ENCODE data around the gene PKP3. TPM values are rescaled to one million over a fixed set of nuclear protein-coding genes. Genes with fewer than 3 reads are reported as not detected.
"Not testable (repeated sequence)": the region's sequence is repeated elsewhere in the genome, so short reads cannot be mapped to it uniquely, and the experiment has no call there.

PKP3 gene
- total RNA-seq, 2 experiments from 2014 or later, result not detected

DNA sequence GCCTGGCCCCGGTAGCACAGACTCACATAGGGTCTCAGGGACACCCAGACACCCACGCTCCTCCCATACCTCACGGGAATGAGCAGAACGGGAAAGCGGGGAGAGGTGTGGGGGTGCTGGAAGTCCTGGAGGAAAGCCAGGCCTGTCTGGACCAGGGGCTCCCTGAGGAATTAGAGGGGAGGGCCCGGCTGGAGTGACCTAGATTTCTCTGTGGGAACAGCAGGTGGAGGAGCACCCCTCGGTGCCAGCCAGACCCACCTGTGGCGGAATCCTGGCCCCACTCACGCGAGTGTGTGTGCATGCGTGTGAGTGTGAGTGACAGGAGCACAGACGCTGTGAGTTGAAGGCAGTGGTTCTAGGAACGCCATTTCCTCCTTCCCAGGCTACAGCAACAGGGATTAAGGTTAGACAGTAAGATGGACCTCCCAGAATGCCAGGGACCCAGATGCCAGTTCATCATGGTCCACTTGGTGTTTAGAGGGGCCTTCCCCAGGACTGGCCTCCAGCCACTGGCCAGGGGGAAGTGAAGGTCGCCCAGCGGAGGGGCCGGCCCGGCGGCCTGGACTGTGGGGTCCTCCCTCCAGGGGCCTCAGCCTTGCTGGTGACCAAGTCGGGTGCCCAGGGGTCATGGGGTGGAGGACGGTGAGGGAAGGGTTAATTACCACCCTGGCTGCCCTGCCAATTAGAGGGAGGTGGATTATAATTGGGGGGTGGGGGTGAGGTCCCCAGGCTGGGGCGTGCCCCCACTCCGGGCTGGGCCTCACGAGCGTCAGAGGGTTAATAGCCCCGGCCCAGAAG is 1.0 kb downstream of the PKP3 start:
- Mint-ChIP-seq H3K36me3 (peaks cover 3% of the 10 kb centered on the region), H3K27me3 (no peaks in the 10 kb centered on the region), H3K27ac (no peak overlapping the region), H3K4me1 (no peaks in the 10 kb centered on the region), H3K4me3 (no peak overlapping the region), H3K9me3 (no peaks in the 10 kb centered on the region)
- DNase-seq, result no peak

DNA sequence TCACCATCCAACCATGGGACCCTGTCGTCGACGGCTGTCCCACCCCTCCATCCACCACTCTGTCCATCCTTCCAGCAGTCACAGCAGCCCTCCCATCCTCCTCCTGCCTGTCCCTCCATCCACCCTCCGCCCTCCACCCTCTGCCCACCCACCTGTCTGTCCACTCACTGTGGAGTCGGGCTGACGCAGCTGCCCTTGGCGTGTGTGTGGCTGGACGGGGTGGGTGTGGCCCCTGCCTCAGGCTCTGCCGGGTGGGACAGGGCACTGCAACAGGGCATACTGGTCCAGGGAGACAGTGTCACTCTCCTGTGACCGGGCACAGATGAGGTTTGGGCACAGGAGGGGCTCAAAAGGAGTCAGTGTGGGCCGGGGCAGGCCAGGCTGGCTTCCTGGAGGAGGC is 1.9 kb downstream of the PKP3 start:
- Mint-ChIP-seq H3K9me3 (no peaks in the 10 kb centered on the region), H3K4me1 (no peaks in the 10 kb centered on the region), H3K27me3 (no peaks in the 10 kb centered on the region), H3K27ac (no peak overlapping the region), H3K36me3 (peaks cover 3% of the 10 kb centered on the region), H3K4me3 (no peak overlapping the region)
- no peak for DNase-seq

DNA sequence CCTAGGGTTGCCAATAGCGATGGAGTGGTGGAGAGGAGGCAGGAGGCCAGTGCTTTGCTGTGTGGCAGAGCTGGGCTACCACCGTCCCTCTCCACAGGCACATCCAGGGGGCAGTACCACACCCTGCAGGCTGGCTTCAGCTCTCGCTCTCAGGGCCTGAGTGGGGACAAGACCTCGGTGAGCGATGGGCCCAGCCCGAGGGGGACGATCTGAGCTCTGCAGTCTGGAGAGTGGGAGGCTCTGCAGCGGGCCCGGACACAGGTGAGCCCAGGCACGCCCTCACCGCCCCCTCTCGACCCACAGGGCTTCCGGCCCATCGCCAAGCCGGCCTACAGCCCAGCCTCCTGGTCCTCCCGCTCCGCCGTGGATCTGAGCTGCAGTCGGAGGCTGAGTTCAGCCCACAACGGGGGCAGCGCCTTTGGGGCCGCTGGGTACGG is 2.5 kb downstream of the PKP3 start:
- Mint-ChIP-seq H3K4me1 (no peaks in the 10 kb centered on the region), H3K27me3 (no peaks in the 10 kb centered on the region), H3K27ac (no peak overlapping the region), H3K36me3 (peaks cover 3% of the 10 kb centered on the region), H3K9me3 (no peaks in the 10 kb centered on the region), H3K4me3 (no peak overlapping the region)
- DNase-seq, result no peak

DNA sequence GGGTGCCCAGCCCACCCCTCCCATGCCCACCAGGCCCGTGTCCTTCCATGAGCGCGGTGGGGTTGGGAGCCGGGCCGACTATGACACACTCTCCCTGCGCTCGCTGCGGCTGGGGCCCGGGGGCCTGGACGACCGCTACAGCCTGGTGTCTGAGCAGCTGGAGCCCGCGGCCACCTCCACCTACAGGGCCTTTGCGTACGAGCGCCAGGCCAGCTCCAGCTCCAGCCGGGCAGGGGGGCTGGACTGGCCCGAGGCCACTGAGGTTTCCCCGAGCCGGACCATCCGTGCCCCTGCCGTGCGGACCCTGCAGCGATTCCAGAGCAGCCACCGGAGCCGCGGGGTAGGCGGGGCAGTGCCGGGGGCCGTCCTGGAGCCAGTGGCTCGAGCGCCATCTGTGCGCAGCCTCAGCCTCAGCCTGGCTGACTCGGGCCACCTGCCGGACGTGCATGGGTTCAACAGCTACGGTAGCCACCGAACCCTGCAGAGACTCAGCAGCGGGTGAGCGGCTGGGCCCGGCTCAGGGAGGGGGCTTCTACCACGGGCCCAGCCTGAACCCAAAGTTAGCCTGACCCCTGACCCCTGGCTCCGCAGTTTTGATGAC is 3.0 kb downstream of the PKP3 start:
- H3K9me3 Mint-ChIP-seq, result no peaks in the 10 kb centered on the region
- H3K27me3 Mint-ChIP-seq, result no peaks in the 10 kb centered on the region
- H3K27ac Mint-ChIP-seq, result no peak overlapping the region
- peak; percentile 69 for DNase-seq
- H3K4me3 Mint-ChIP-seq, result no peak overlapping the region
- H3K4me1 Mint-ChIP-seq, result no peaks in the 10 kb centered on the region
- peaks cover 3% of the 10 kb centered on the region for H3K36me3 Mint-ChIP-seq

DNA sequence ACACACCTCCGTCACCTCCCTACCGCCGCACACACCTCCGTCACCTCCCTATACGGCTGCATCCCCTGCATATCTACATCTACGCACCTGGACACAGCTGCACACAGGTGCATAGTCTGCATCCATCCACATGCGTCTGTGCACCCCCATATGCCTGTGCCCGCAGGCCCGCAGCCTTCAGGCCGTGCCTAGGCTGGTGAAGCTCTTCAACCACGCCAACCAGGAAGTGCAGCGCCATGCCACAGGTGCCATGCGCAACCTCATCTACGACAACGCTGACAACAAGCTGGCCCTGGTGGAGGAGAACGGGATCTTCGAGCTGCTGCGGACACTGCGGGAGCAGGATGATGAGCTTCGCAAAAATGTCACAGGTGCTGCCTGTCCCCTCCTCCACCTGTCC is 4.8 kb downstream of the PKP3 start:
- Mint-ChIP-seq H3K27me3 (no peaks in the 10 kb centered on the region), H3K4me3 (no peak overlapping the region), H3K9me3 (no peaks in the 10 kb centered on the region), H3K4me1 (no peaks in the 10 kb centered on the region), H3K27ac (no peak overlapping the region), H3K36me3 (peaks cover 3% of the 10 kb centered on the region)
- DNase-seq, result no peak

DNA sequence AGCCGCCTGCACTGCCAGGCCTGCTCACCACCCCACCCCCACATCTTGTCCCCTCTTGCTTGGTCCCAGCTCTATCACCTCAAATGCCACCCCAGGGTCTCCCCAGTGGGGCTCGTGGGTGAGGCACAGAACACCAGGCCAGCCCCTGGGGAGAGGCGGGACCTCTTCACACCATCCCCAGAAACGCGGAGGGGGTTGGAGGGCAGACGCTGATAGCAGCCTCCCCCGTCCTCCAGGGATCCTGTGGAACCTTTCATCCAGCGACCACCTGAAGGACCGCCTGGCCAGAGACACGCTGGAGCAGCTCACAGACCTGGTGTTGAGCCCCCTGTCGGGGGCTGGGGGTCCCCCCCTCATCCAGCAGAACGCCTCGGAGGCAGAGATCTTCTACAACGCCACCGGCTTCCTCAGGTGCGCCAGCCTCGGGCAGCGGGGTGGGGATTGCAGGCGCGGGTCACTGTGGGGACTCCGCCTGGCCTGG is 5.8 kb downstream of the PKP3 start:
- H3K36me3 Mint-ChIP-seq, result peaks cover 3% of the 10 kb centered on the region

DNA sequence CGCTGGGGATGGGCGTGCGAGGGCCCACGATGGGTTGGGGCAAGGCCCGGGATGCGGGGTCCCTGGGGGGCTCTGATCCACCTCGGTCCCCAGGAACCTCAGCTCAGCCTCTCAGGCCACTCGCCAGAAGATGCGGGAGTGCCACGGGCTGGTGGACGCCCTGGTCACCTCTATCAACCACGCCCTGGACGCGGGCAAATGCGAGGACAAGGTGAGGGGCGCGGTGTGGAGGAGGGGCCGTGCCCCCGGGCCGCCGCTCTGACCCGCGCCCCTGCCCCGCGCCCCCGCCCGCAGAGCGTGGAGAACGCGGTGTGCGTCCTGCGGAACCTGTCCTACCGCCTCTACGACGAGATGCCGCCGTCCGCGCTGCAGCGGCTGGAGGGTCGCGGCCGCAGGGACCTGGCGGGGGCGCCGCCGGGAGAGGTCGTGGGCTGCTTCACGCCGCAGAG is 6.3 kb downstream of the PKP3 start:
- no peak for DNase-seq

More for the DNA sequence above, 5.8 kb downstream of the PKP3 start:
- no peak overlapping the region for H3K4me3 Mint-ChIP-seq
- DNase-seq, result no peak
- H3K27ac Mint-ChIP-seq, result no peak overlapping the region
- no peaks in the 10 kb centered on the region for H3K27me3 Mint-ChIP-seq
- no peaks in the 10 kb centered on the region for H3K9me3 Mint-ChIP-seq
- no peaks in the 10 kb centered on the region for H3K4me1 Mint-ChIP-seq

DNA sequence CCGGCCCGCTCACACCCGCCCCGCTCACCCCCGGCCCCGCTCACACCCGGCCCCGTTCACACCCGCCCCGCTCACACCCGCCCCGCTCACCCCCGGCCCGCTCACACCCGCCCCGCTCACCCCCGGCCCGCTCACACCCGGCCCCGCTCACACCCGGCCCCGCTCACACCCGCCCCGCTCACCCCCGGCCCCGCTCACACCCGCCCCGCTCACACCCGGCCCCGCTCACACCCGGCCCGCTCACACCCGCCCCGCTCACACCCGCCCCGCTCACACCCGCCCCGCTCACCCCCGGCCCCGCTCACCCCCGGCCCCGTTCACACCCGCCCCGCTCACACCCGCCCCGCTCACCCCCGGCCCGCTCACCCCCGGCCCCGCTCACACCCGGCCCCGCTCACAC is 7.2 kb downstream of the PKP3 start:
- not testable (repeated sequence) for H3K27me3 Mint-ChIP-seq, H3K27ac Mint-ChIP-seq, H3K4me1 Mint-ChIP-seq, H3K4me3 Mint-ChIP-seq, H3K36me3 Mint-ChIP-seq, DNase-seq, H3K9me3 Mint-ChIP-seq

More for the DNA sequence above, 6.3 kb downstream of the PKP3 start:
- Mint-ChIP-seq H3K4me1 (peaks cover under 1% of the 10 kb centered on the region), H3K27ac (no peak overlapping the region), H3K9me3 (no peaks in the 10 kb centered on the region), H3K27me3 (no peaks in the 10 kb centered on the region), H3K4me3 (no peak overlapping the region), H3K36me3 (peaks cover 3% of the 10 kb centered on the region)

DNA sequence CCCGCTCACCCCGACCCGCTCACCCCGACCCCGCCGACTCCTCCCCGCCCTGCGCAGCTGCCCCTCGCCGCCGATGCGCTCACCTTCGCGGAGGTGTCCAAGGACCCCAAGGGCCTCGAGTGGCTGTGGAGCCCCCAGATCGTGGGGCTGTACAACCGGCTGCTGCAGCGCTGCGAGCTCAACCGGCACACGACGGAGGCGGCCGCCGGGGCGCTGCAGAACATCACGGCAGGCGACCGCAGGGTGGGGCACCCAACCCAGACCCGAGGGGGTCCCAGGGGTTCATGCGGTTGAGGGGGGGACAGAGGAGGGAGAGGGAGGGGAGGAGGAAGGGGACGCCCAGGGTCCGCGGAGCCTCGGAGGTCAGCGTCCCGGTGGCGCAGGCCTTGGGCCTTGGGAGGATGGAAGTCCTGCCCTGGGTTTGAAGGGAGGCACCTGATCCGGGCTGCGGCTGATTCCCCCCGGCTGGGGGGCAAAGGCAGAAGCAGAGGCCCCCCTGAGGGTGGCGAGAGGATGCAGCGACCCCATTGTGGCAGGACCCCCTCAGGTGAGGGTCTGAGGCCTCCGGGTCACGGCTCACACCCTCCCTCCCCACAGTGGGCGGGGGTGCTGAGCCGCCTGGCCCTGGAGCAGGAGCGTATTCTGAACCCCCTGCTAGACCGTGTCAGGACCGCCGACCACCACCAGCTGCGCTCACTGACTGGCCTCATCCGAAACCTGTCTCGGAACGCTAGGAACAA is 9.2 kb downstream of the PKP3 start:
- Mint-ChIP-seq H3K27ac (no peak overlapping the region), H3K4me1 (peaks cover 5% of the 10 kb centered on the region), H3K36me3 (peaks cover 3% of the 10 kb centered on the region), H3K9me3 (no peaks in the 10 kb centered on the region), H3K27me3 (no peaks in the 10 kb centered on the region), H3K4me3 (no peak overlapping the region)
- DNase-seq, result no peak

DNA sequence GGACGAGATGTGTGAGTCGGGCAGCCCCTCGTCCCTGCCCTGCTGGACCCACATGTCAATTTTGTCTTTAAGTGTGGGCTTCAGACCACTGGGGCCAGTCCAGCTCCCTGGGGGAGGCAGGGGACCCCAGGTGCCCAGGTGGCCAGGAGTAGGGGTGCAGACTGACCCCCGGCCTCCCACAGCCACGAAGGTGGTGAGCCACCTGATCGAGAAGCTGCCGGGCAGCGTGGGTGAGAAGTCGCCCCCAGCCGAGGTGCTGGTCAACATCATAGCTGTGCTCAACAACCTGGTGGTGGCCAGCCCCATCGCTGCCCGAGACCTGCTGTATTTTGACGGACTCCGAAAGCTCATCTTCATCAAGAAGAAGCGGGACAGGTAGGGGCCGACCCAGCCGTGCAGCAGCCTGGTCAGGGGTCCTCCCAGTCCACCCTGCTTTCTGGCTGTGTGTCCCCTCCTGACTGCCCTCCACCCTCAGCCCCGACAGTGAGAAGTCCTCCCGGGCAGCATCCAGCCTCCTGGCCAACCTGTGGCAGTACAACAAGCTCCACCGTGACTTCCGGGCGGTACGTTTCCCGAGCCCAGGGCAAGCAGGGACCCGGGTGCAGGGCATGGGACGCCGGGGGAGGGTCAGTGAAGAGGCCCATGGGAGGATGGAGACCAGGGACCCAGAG is 9.9 kb downstream of the PKP3 start:
- no peak overlapping the region for H3K4me3 Mint-ChIP-seq
- H3K36me3 Mint-ChIP-seq, result no peaks in the 10 kb centered on the region
- H3K4me1 Mint-ChIP-seq, result peaks cover 5% of the 10 kb centered on the region
- no peak for DNase-seq
- no peaks in the 10 kb centered on the region for H3K27me3 Mint-ChIP-seq
- H3K9me3 Mint-ChIP-seq, result no peaks in the 10 kb centered on the region
- H3K27ac Mint-ChIP-seq, result no peak overlapping the region

DNA sequence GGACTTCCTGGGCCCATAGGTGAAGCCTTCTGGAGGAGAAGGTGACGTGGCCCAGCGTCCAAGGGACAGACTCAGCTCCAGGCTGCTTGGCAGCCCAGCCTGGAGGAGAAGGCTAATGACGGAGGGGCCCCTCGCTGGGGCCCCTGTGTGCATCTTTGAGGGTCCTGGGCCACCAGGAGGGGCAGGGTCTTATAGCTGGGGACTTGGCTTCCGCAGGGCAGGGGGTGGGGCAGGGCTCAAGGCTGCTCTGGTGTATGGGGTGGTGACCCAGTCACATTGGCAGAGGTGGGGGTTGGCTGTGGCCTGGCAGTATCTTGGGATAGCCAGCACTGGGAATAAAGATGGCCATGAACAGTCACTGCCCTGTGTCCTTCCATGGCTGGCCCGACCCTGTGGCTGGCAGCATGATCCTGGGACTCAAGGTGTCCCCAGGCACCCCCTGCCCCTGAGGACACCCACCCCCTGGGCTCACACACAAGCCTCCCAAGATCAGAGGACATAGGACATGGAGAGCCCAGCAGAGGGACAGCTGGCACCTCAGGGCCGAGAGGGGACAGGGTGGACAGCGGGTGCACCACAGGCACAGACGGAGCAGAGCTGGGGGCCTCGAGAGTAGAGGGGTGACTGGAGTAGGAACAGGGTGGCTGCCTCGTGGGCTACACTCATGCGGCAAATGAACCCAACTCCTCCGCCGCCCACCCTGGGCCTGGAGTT is 10.7 kb downstream of the PKP3 start:
- DNase-seq, result no peak
- H3K9me3 Mint-ChIP-seq, result no peaks in the 10 kb centered on the region
- H3K36me3 Mint-ChIP-seq, result no peaks in the 10 kb centered on the region
- H3K27ac Mint-ChIP-seq, result no peak overlapping the region
- H3K4me1 Mint-ChIP-seq, result peaks cover 5% of the 10 kb centered on the region
- H3K27me3 Mint-ChIP-seq, result no peaks in the 10 kb centered on the region
- H3K4me3 Mint-ChIP-seq, result no peak overlapping the region

DNA sequence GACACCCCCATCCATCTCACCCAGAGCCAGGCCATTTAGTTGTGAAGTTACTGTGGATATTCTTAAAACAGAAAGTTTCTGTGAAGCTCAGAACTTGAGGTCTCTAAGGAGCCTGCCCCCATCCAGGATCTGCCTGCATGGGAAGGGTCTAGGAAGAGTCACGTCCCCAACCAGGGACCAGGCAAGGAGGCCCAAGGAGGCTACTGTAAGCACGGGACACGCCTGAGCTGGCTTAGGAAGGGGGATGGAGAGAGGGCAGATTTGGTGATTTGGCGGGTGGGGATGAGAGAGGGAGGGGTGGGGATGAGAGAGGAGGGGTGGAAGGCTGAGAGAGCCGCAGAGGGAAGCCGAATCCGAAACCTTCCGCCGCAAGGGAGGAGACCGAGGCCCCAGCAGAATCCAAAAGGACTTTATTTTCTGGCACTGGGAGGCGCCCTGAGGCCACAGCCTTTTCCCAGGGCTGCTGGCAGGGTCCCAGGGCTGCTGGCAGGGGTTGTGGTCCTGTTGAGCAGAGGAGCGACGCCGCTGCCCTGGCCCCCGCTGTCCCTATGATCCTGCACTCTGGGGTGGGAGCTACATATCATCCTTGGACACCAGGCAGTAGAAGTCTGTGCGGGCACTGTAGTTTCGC is 11.4 kb downstream of the PKP3 start:
- peaks cover 5% of the 10 kb centered on the region for H3K4me1 Mint-ChIP-seq
- no peak for DNase-seq

DNA sequence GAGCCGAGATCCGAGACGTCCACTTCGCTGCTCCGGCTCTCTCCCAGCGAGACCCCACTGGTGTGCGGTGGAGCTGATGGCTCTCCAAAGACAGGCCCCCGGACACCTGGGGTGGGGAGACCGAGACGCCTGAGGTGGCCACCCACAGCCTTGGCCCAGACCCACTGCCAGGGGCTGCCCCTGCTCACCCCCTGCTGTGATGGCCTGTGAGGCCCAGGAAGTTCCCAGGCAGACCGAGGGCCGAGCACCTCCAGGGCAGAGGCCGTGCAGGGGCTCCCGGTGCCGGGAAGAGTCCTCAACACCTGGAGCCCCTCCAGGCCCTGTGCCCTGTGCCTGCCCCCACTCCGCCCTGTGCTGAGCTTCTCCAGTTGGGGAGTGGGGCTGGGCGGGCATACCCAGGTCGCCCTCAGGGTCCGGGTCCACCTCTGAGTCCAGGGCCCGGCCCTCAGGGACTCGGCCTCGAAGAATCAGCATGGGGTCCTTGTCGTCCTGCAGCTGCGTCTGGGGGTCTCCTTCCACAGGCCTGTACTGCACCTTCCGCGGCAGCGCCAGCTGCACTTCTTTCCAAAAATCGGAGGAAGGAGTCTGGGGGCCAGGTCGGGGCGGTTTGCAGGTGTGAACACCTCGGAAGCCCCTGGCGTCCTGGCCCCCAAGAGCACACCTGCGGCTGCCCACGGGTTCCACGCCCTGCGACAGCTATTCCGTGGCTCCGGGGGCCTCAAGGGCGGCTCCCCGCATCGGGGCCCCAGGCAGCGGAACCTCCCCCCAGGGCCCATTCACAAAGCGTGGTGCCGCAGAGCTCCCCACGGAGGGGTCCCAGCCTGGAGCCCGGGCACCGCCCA is 12.2 kb downstream of the PKP3 start:
- DNase-seq, result no peak
- Mint-ChIP-seq H3K9me3 (no peaks in the 10 kb centered on the region), H3K4me1 (peaks cover 5% of the 10 kb centered on the region), H3K27me3 (no peaks in the 10 kb centered on the region), H3K36me3 (no peaks in the 10 kb centered on the region), H3K4me3 (no peak overlapping the region), H3K27ac (no peak overlapping the region)

More for the DNA sequence above, 11.4 kb downstream of the PKP3 start:
- Mint-ChIP-seq H3K4me3 (peak overlapping the region; percentile 61), H3K36me3 (no peaks in the 10 kb centered on the region), H3K9me3 (no peaks in the 10 kb centered on the region), H3K27ac (no peak overlapping the region), H3K27me3 (no peaks in the 10 kb centered on the region)
